ENCODE results near the gene TTLL12.

The TTLL12 gene

GRCh38 chr22:43128928-43129424 is 58.0 kb downstream of the TTLL12 start:
- H3K9me3 ChIP-seq (ENCODE audit: insufficient read depth, low read length): no peaks in the 10 kb centered on the region
- H3K36me3 ChIP-seq (ENCODE audit: low read length): no peaks in the 10 kb centered on the region
- no peaks in the 10 kb centered on the region for H4K20me1 ChIP-seq (ENCODE audit: low read depth, low read length)
- no peak overlapping the region for H3K4me2 ChIP-seq (ENCODE audit: low read depth, low read length, poor library complexity, severe bottlenecking)
- no peak overlapping the region for H3K27ac ChIP-seq (ENCODE audit: low read depth, low read length)
- no peaks in the 10 kb centered on the region for H3F3A ChIP-seq (ENCODE audit: insufficient read depth)
- no peak overlapping the region for H3K9ac ChIP-seq (ENCODE audit: low read length)
- H3K79me2 ChIP-seq (ENCODE audit: insufficient read depth, low read length): no peaks in the 10 kb centered on the region
- no peaks in the 10 kb centered on the region for H3K9me2 ChIP-seq (replicated peaks; ENCODE audit: insufficient read depth, low read length)
- TF ChIP-seq CTCF (IDR thresholded peaks at IDR 0.05; ENCODE audit: insufficient read depth, low read length, poor library complexity, severe bottlenecking) (no peak), EZH2phosphoT487 (conservative IDR thresholded peaks at IDR 0.05; ENCODE audit: low read length) (no peak)
- H2AFZ ChIP-seq (ENCODE audit: low read depth, low read length, severe bottlenecking): no peak overlapping the region
- H3K4me3 ChIP-seq (ENCODE audit: insufficient read depth, low read length, poor library complexity, severe bottlenecking): no peak overlapping the region
- no peaks in the 10 kb centered on the region for H3K27me3 ChIP-seq (ENCODE audit: low read length)

GRCh38 chr22:43128116-43128515 is 58.8 kb downstream of the TTLL12 start:
- H3F3A ChIP-seq (ENCODE audit: insufficient read depth): no peaks in the 10 kb centered on the region
- no peaks in the 10 kb centered on the region for H4K20me1 ChIP-seq (ENCODE audit: low read depth, low read length)
- no peak overlapping the region for H3K4me3 ChIP-seq (ENCODE audit: insufficient read depth, low read length, poor library complexity, severe bottlenecking)
- no peak for TF ChIP-seq EZH2phosphoT487 (conservative IDR thresholded peaks at IDR 0.05; ENCODE audit: low read length)
- no peak for TF ChIP-seq CTCF (IDR thresholded peaks at IDR 0.05; ENCODE audit: insufficient read depth, low read length, poor library complexity, severe bottlenecking)
- H3K79me2 ChIP-seq (ENCODE audit: insufficient read depth, low read length): no peaks in the 10 kb centered on the region
- no peak overlapping the region for H2AFZ ChIP-seq (ENCODE audit: low read depth, low read length, severe bottlenecking)
- H3K4me2 ChIP-seq (ENCODE audit: low read depth, low read length, poor library complexity, severe bottlenecking): no peak overlapping the region
- H3K36me3 ChIP-seq (ENCODE audit: low read length): no peaks in the 10 kb centered on the region
- H3K9me2 ChIP-seq (replicated peaks; ENCODE audit: insufficient read depth, low read length): no peaks in the 10 kb centered on the region
- no peaks in the 10 kb centered on the region for H3K9me3 ChIP-seq (ENCODE audit: insufficient read depth, low read length)
- H3K9ac ChIP-seq (ENCODE audit: low read length): no peak overlapping the region
- H3K27ac ChIP-seq (ENCODE audit: low read depth, low read length): no peak overlapping the region
- H3K27me3 ChIP-seq (ENCODE audit: low read length): no peaks in the 10 kb centered on the region

GRCh38 chr22:43127166-43127908 is 59.6 kb downstream of the TTLL12 start:
- H3K9ac ChIP-seq (ENCODE audit: low read length): no peak overlapping the region

More at GRCh38 chr22:43127166-43127908, 59.6 kb downstream of the TTLL12 start:
- Histone ChIP-seq H3K27ac (ENCODE audit: low read depth, low read length) (no peak overlapping the region), H2AFZ (ENCODE audit: low read depth, low read length, severe bottlenecking) (no peak overlapping the region), H3K9me2 (replicated peaks; ENCODE audit: insufficient read depth, low read length) (no peaks in the 10 kb centered on the region), H3K4me2 (ENCODE audit: low read depth, low read length, poor library complexity, severe bottlenecking) (no peak overlapping the region), H4K20me1 (ENCODE audit: low read depth, low read length) (no peaks in the 10 kb centered on the region), H3F3A (ENCODE audit: insufficient read depth) (no peaks in the 10 kb centered on the region), H3K36me3 (ENCODE audit: low read length) (no peaks in the 10 kb centered on the region), H3K9me3 (ENCODE audit: insufficient read depth, low read length) (no peaks in the 10 kb centered on the region), H3K79me2 (ENCODE audit: insufficient read depth, low read length) (no peaks in the 10 kb centered on the region), H3K27me3 (ENCODE audit: low read length) (no peaks in the 10 kb centered on the region), H3K4me3 (ENCODE audit: insufficient read depth, low read length, poor library complexity, severe bottlenecking) (no peak overlapping the region)
- TF ChIP-seq CTCF (IDR thresholded peaks at IDR 0.05; ENCODE audit: insufficient read depth, low read length, poor library complexity, severe bottlenecking) (no peak), EZH2phosphoT487 (conservative IDR thresholded peaks at IDR 0.05; ENCODE audit: low read length) (no peak)

Measured in SU-DHL-6 (cell line).